ENCODE data around the gene AP2B1.

- TF ChIP-seq CTCF (IDR thresholded peaks at IDR 0.05; ENCODE audit: low read depth, low read length, missing input control) (no peak), YY1 (IDR thresholded peaks at IDR 0.05) (no peak)
These were observed 178.8 kb downstream of the AP2B1 start for GRCh38 chr17:35765756-35766488.

Data from liver (tissue), 2 donors.